Activated T-helper 1 cell treated with Interleukin-2 at 50 U/mL for 16 hours (primary cell): ENCODE measurements around the gene AQP6.
A peak's percentile ranks its signal among the peaks of the same experiment; 100 is the strongest.

Experiments used
- DNase-seq: peaks from one replicate; pipeline ENCODE4 v3.0.0-alpha.2; 2020; ENCODE audit warnings: low read depth

Gene AQP6

DNA sequence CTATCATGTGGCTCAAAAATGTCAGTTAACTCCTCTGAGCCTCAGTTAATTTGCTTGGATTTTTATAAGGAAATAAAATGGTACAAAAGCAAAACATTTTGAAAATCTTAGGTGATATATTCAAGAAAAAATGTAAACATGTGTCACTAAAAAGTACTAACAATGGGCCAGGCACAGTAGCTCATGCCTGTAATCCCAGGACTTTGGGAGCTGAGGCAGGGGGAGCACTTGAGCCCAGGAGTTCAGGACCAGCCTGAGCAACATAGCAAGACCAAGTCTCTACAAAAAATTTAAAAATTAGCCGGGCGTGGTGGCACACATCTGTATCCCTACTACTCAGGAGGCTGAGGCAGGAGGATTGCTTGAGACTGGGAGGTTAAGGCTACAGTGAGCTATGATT, 25.7 kb downstream of the AQP6 start:
- no peak for DNase-seq

- no peak for DNase-seq
Observed at GRCh38 chr12:50003595-50003994, 30.8 kb downstream of the AQP6 start.

DNA sequence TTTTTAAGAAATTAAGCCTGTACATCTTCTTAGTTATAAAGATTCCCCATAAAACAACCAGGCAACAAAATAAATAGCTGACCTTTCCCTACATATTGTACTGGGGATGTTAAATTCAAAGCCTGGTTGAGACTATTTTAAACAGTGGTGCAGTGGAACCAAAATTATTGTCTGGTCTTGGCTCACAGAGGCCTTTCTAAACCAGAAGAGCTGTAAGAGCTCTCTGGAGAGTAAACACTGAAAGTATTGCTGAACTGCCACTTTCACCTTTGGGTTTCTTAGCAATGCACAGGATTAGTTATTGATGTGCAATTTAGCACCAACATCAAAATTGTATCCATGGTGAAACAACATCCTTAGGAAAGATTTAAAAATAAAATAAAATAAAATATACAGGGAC, 31.9 kb downstream of the AQP6 start:
- no peak for DNase-seq

DNA sequence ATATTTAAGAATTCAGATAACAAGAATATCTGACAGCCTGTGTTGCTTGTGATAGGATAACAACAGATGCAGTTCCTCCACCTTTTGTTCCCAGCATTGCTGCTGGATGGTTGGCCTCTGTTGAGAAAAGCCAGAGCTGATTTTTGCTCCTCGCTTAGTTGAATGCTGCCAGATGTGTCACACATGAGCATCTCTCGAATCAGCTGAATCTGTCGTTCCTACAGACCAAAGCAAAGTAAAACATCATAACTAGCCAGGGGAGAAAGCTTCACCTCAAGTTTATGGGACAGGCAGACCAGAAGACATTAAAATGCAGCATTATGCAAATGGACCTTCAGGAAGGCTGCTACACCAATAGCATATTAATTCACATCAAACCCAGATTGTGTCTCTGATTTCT, 32.4 kb downstream of the AQP6 start:
- DNase-seq, result no peak

GRCh38 chr12:50006280-50006679, 33.5 kb downstream of the AQP6 start:
- no peak for DNase-seq

- DNase-seq, result no peak
Observed at GRCh38 chr12:50006754-50007442, 34.2 kb downstream of the AQP6 start.

DNA sequence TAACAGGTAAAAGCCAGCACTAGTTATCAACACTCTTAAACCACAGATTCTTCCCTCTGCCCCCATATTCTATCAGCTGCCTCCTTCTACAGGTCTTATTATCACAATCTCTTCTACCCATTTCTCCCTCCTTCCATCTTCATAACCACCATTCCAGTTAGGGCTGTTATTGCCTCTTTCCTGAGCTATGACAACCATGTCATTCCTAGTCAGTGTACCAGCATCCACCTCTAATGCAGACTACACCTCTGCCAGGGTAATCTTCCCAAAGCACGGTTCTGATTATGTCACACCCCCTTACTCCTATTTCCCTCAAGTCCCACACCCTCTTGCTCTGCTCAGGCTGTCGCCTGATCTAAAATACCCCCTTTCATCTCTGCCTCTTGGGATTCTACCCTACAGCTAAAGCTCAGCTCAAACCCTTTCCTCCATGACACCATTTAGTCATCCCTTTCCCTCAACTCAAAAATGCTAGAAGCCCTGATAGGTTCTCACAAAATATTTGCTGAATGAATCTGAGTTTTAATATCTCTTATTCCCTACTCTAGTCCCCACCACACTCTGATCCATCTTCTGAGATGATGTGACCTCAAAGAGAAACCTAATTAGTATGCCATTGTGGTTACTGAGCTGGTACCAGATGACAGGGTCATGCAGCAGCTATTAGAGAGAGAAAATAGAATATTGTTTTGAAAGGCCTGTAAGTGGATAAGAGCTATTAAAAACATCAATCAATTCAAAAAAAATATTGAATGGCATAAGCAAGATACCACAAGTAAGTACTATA, 40.8 kb downstream of the AQP6 start:
- DNase-seq, result no peak

- no peak for DNase-seq
Observed at GRCh38 chr12:50014342-50014741, 41.6 kb downstream of the AQP6 start.

DNA sequence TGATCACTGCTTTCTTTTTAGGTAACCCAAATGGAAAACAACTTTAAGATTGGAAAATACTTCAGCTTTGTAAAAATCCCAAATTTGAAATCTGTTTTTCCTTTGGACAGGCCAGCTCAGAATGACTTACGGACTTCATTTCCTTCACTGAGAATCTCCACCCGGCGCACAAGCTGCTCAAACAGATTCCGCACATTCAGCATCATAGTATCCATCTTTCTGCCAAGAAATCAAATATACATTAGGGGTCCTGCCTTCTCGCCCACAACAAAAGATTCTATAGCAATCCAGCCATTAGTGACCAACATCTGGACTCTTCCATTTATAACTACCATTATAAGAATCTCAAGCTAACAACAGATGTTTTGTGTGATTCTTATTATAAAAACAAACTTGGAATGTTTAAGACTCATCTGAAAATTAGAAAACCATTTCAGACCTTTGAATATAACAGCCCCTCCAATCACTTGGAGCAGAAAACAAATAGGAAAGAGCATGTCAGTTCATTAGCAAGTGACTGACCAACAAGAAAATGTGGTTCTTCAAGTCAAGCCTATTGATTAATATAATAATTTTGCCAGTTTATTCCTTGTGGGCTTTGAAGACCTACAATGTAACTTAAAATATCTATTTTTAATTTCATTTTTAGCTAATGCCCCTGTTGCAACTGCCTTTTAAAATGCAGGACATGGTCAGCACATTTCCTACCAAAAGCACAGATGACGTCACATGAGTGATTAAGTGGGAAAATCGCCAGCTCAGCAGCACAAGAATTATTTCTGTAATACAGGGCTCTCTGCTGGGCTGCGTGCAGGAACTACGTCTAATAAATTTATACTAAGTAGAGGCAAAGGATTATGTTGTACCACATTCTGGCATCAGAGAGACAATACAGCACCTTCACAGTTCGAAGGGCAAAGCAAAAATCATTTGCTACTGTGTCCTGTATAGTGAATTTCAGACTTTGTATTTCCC, 44.0 kb downstream of the AQP6 start:
- DNase-seq, result no peak

- no peak for DNase-seq
Observed at GRCh38 chr12:50017641-50018040, 44.9 kb downstream of the AQP6 start.

- DNase-seq, result no peak
Observed at GRCh38 chr12:50018154-50018553, 45.4 kb downstream of the AQP6 start.

- DNase-seq, result no peak
Observed at GRCh38 chr12:50018968-50019367, 46.2 kb downstream of the AQP6 start.

GRCh38 chr12:50019524-50019923, 46.8 kb downstream of the AQP6 start:
- no peak for DNase-seq

DNA sequence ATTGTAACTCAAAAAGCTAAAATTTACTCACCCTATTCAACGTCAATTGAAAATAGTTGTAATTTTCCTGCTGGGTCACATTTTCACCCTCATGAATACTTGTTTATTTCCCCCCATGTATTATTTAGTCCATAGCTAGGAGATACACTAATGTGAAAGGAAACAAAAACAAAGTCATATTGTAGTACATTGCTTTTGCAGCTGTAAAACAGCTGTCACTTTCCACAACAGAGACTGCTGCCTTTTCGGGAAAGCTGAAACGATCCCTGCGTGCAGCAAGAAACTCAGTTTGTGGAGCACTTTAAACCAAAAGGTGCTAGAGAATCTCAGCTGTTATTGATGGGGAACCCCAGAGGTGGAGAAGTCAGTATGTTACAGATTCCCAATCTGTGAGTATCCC, 48.3 kb downstream of the AQP6 start:
- DNase-seq, result no peak

- DNase-seq, result no peak
Observed at GRCh38 chr12:50022903-50023302, 50.2 kb downstream of the AQP6 start.

DNA sequence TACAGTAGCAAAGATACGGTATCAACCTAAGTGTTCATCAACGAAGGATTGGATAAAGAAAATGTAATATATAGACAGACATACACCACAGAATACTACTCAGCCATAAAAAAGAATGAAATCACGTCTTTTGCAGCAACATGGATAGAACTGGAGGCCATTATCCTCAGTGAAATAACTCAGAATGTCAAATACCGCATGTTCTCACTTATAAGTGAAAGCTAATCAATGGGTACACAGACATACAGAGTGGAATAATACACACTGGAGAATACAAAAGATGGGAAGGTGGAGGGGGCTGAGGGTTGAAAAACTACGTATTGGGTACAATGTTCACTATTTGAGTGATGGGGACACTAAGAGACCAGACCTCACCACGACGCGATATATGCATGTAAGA, 51.5 kb downstream of the AQP6 start:
- no peak for DNase-seq

DNA sequence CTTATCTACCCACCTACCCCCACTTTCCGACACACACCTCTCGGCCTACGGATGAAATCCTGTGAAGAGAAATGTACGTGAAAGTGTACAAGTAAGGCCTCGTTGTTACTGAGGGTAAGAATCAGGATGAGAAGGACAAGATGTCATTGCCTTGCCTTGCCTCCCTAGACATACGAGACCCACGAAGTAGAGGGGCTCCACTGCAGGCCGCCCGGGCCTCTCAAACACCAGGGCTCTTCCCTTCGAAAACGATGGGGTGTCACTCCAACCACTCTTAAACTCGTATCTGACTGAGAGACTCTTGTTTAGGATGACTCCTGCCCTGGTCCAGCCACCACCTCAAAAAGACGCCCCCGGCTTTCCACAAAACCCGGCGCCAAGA, 52.0 kb downstream of the AQP6 start:
- no peak for DNase-seq

DNA sequence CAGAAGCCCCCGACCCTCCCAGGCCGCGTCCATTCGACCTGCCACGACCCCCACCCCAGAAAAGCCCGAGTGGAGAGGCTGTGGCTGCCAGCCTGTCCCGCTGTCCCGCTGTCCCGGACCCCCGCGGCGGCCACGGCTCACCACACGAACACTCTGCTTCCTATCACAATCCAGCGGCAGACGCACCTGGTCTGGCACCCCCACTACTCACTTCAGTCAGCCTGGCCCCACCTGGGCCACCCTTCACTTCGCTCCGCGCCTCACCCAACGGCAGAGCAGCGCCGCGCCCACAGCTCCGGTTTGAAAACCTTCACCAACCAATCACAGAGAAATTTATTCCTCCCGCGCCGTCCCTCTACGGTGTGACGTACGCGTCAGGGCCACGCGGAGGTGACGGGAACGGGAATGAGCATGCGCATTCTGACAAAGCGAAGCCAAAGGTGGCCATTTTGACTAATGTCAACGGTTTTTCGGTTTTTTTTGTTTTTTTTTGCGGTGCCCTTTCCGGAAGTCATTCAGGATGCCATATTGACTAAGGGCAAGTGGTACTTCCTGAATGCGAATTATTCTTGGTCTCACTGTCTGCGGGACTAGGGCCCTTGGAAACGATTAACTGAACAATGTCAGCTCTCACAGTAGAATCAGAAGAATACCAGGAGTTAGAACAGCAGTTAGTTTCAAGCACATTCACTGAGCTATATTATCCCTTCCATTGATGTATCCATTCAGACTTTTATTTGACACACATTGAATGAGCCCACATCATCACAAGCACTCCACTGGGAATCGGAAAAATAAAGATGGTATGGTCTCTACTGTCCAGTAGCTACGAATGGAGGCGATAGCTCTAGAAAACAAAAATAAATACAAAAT, 52.7 kb downstream of the AQP6 start, which contains the start of gene RACGAP1:
RACGAP1 (minus strand) TSS at position 308 of the 873 bp plus-strand sequence. CDS start 8,779 bp downstream, outside the sequence.
- peak; percentile 88 for DNase-seq

- no peak for DNase-seq
Observed at GRCh38 chr12:50026691-50027090, 53.9 kb downstream of the AQP6 start.
